Activated CD4-positive, alpha-beta memory T cell treated with anti-CD3 and anti-CD28 coated beads for 36 hours (primary cell): ENCODE measurements around the gene DYNLL2. TPM values are rescaled to one million over a fixed set of nuclear protein-coding genes. Genes with fewer than 3 reads are reported as not detected.
A peak's percentile ranks its signal among the peaks of the same experiment; 100 is the strongest.
"Not testable (repeated sequence)": the region's sequence is repeated elsewhere in the genome, so short reads cannot be mapped to it uniquely, and the experiment has no call there.

Experiments used
- CTCF ChIA-PET: fragments of 350-600 bp; sonication (Branson Sonifier 250); formaldehyde crosslinking; loops from one replicate; lab custom pipeline; 2021; ENCODE audit warnings: antibody characterized with exemption, inconsistent platforms; lab: Charles Lee
- POLR2A ChIA-PET: fragments of 350-600 bp; sonication (Branson Sonifier 250); formaldehyde crosslinking; loops from one replicate; lab custom pipeline; 2021; ENCODE audit warnings: antibody characterized with exemption; lab: Charles Lee
- DNase-seq: peaks from one replicate; pipeline ENCODE4 v3.0.0-alpha.2; 2020
- H3K27ac Mint-ChIP-seq: one replicate; pipeline ENCODE4 v1.8.0; 2021; ENCODE audit warnings: mixed read lengths
- H3K27me3 Mint-ChIP-seq: one replicate; pipeline ENCODE4 v1.8.0; 2021; ENCODE audit warnings: mixed read lengths
- H3K36me3 Mint-ChIP-seq: one replicate; pipeline ENCODE4 v1.8.0; 2021; ENCODE audit warnings: mixed read lengths
- H3K4me1 Mint-ChIP-seq: one replicate; pipeline ENCODE4 v1.8.0; 2021; ENCODE audit warnings: low read depth, mixed read lengths
- H3K4me3 Mint-ChIP-seq: one replicate; pipeline ENCODE4 v1.8.0; 2021; ENCODE audit warnings: mild to moderate bottlenecking, mixed read lengths
- H3K9me3 Mint-ChIP-seq: one replicate; pipeline ENCODE4 v1.8.0; 2021; ENCODE audit warnings: mixed read lengths
- intact Hi-C: fragments of 100-400 bp; cut with micrococcal nuclease; formaldehyde crosslinking; loops from one replicate; pipeline ENCODE4 v1.15.1; 2023
- total RNA-seq, 2 experiments: library from RNA; stranded (reverse); gene quantifications; one replicate each; pipeline ENCODE4 v1.2.3, GENCODE V29; 2021

The DYNLL2 gene
- total RNA-seq, 2 experiments from 2014 or later = 24.8 to 26.8 TPM

GRCh38 chr17:58052407-58052806, 30.8 kb upstream of the DYNLL2 start:
- Mint-ChIP-seq H3K9me3 (no peaks in the 10 kb centered on the region), H3K27ac (no peak overlapping the region), H3K4me3 (no peak overlapping the region), H3K36me3 (no peaks in the 10 kb centered on the region), H3K27me3 (no peaks in the 10 kb centered on the region), H3K4me1 (peaks cover 15% of the 10 kb centered on the region)
- intact Hi-C loops = no loop called here
- POLR2A ChIA-PET = interaction anchor here (0.7 kb wide), 1 partner anchor 64 kb away, joined by 3 read pairs; the partner anchor contains the start of gene VEZF1
- DNase-seq = no peak
- CTCF ChIA-PET = interaction anchor here (0.6 to 1.4 kb wide), 2 partner anchors 219 to 1745 kb away, joined by 3 read pairs; no protein-coding TSS in a partner anchor

GRCh38 chr17:58052945-58053715, 30.1 kb upstream of the DYNLL2 start:
- ChIA-PET CTCF (interaction anchor here (0.6 to 1.4 kb wide), 2 partner anchors 220 to 1744 kb away, joined by 3 read pairs; no protein-coding TSS in a partner anchor), POLR2A (no interaction called here)
- Mint-ChIP-seq H3K4me3 (no peak overlapping the region), H3K9me3 (no peaks in the 10 kb centered on the region), H3K27ac (no peak overlapping the region), H3K36me3 (no peaks in the 10 kb centered on the region), H3K4me1 (peaks cover 15% of the 10 kb centered on the region), H3K27me3 (no peaks in the 10 kb centered on the region)
- intact Hi-C loops = no loop called here
- peak; percentile 46 for DNase-seq

- H3K4me1 Mint-ChIP-seq = peaks cover 15% of the 10 kb centered on the region
- no peak for DNase-seq
- POLR2A ChIA-PET = no interaction called here
- intact Hi-C loops = no loop called here
- no peaks in the 10 kb centered on the region for H3K27me3 Mint-ChIP-seq
- H3K9me3 Mint-ChIP-seq = no peaks in the 10 kb centered on the region
- H3K36me3 Mint-ChIP-seq = no peaks in the 10 kb centered on the region
- no peak overlapping the region for H3K4me3 Mint-ChIP-seq
- H3K27ac Mint-ChIP-seq = no peak overlapping the region
- CTCF ChIA-PET = no interaction called here
Measured at GRCh38 chr17:58054641-58055040, 28.6 kb upstream of the DYNLL2 start.

- no peaks in the 10 kb centered on the region for H3K36me3 Mint-ChIP-seq
- ChIA-PET CTCF (no interaction called here), POLR2A (no interaction called here)
- H3K9me3 Mint-ChIP-seq = no peaks in the 10 kb centered on the region
- no peak overlapping the region for H3K4me3 Mint-ChIP-seq
- DNase-seq = no peak
- peaks cover 15% of the 10 kb centered on the region for H3K4me1 Mint-ChIP-seq
- H3K27ac Mint-ChIP-seq = no peak overlapping the region
- no peaks in the 10 kb centered on the region for H3K27me3 Mint-ChIP-seq
- intact Hi-C loops = no loop called here
Measured at GRCh38 chr17:58056476-58056875, 26.7 kb upstream of the DYNLL2 start.

GRCh38 chr17:58059141-58059540, 24.1 kb upstream of the DYNLL2 start:
- Mint-ChIP-seq H3K4me1 (no peaks in the 10 kb centered on the region), H3K27ac (no peak overlapping the region), H3K36me3 (no peaks in the 10 kb centered on the region), H3K4me3 (no peak overlapping the region), H3K9me3 (no peaks in the 10 kb centered on the region), H3K27me3 (no peaks in the 10 kb centered on the region)
- intact Hi-C loops = no loop called here
- CTCF ChIA-PET = interaction anchor here (0.9 kb wide), 1 partner anchor 54 kb away, joined by 3 read pairs; no protein-coding TSS in a partner anchor
- POLR2A ChIA-PET = no interaction called here
- no peak for DNase-seq

- ChIA-PET POLR2A (no interaction called here), CTCF (no interaction called here)
- no peak overlapping the region for H3K4me3 Mint-ChIP-seq
- no peak overlapping the region for H3K27ac Mint-ChIP-seq
- DNase-seq = no peak
- no peaks in the 10 kb centered on the region for H3K27me3 Mint-ChIP-seq
- H3K4me1 Mint-ChIP-seq = no peaks in the 10 kb centered on the region
- intact Hi-C loops = no loop called here
- no peaks in the 10 kb centered on the region for H3K9me3 Mint-ChIP-seq
- no peaks in the 10 kb centered on the region for H3K36me3 Mint-ChIP-seq
Measured at GRCh38 chr17:58060596-58061191, 22.5 kb upstream of the DYNLL2 start.

- no peak overlapping the region for H3K4me3 Mint-ChIP-seq
- H3K9me3 Mint-ChIP-seq = no peaks in the 10 kb centered on the region
- intact Hi-C loops = no loop called here
- no peaks in the 10 kb centered on the region for H3K4me1 Mint-ChIP-seq
- DNase-seq = no peak
- POLR2A ChIA-PET = no interaction called here
- no peaks in the 10 kb centered on the region for H3K27me3 Mint-ChIP-seq
- CTCF ChIA-PET = no interaction called here
- no peaks in the 10 kb centered on the region for H3K36me3 Mint-ChIP-seq
- H3K27ac Mint-ChIP-seq = no peak overlapping the region
Measured at GRCh38 chr17:58061672-58062071, 21.5 kb upstream of the DYNLL2 start.

- Mint-ChIP-seq H3K9me3 (no peaks in the 10 kb centered on the region), H3K27ac (no peak overlapping the region), H3K36me3 (no peaks in the 10 kb centered on the region), H3K27me3 (peaks cover 4% of the 10 kb centered on the region), H3K4me1 (no peaks in the 10 kb centered on the region), H3K4me3 (no peak overlapping the region)
- intact Hi-C loops = no loop called here
- POLR2A ChIA-PET = no interaction called here
- CTCF ChIA-PET = no interaction called here
- no peak for DNase-seq
Measured at GRCh38 chr17:58065238-58065637, 18.0 kb upstream of the DYNLL2 start.

- H3K9me3 Mint-ChIP-seq = no peaks in the 10 kb centered on the region
- no peaks in the 10 kb centered on the region for H3K4me1 Mint-ChIP-seq
- ChIA-PET POLR2A (no interaction called here), CTCF (no interaction called here)
- no peak overlapping the region for H3K27ac Mint-ChIP-seq
- no peak overlapping the region for H3K4me3 Mint-ChIP-seq
- no peaks in the 10 kb centered on the region for H3K36me3 Mint-ChIP-seq
- no peak for DNase-seq
- intact Hi-C loops = no loop called here
- peaks cover 8% of the 10 kb centered on the region for H3K27me3 Mint-ChIP-seq
Measured at GRCh38 chr17:58066401-58066800, 16.8 kb upstream of the DYNLL2 start.

- Mint-ChIP-seq H3K27me3 (peaks cover 8% of the 10 kb centered on the region), H3K9me3 (no peaks in the 10 kb centered on the region), H3K27ac (no peak overlapping the region), H3K4me3 (no peak overlapping the region), H3K36me3 (no peaks in the 10 kb centered on the region), H3K4me1 (no peaks in the 10 kb centered on the region)
- ChIA-PET POLR2A (no interaction called here), CTCF (no interaction called here)
- no peak for DNase-seq
- intact Hi-C loops = no loop called here
Measured at GRCh38 chr17:58072862-58073261, 10.4 kb upstream of the DYNLL2 start.

GRCh38 chr17:58073266-58073665, 10.0 kb upstream of the DYNLL2 start:
- H3K4me1 Mint-ChIP-seq, H3K9me3 Mint-ChIP-seq, DNase-seq, H3K27me3 Mint-ChIP-seq, H3K36me3 Mint-ChIP-seq, H3K27ac Mint-ChIP-seq, POLR2A ChIA-PET, intact Hi-C loops, H3K4me3 Mint-ChIP-seq, CTCF ChIA-PET: not testable (repeated sequence)

GRCh38 chr17:58074406-58074805, 8.8 kb upstream of the DYNLL2 start:
- H3K4me3 Mint-ChIP-seq, H3K27ac Mint-ChIP-seq, POLR2A ChIA-PET: not testable (repeated sequence)

More at GRCh38 chr17:58074406-58074805, 8.8 kb upstream of the DYNLL2 start:
- intact Hi-C loops, DNase-seq, H3K9me3 Mint-ChIP-seq, H3K27me3 Mint-ChIP-seq, H3K4me1 Mint-ChIP-seq, H3K36me3 Mint-ChIP-seq, CTCF ChIA-PET: not testable (repeated sequence)
